ENCODE measurements around the gene SPINK14.
A peak's percentile ranks its signal among the peaks of the same experiment; 100 is the strongest.

The SPINK14 gene

GRCh38 chr5:148168246-148168645 lies at the start of gene SPINK14:
TSS of gene SPINK14 (plus strand) at chr5:148168546. CDS start at chr5:148169733, 1,187 bp downstream.
- DNase-seq, result no peak

DNA sequence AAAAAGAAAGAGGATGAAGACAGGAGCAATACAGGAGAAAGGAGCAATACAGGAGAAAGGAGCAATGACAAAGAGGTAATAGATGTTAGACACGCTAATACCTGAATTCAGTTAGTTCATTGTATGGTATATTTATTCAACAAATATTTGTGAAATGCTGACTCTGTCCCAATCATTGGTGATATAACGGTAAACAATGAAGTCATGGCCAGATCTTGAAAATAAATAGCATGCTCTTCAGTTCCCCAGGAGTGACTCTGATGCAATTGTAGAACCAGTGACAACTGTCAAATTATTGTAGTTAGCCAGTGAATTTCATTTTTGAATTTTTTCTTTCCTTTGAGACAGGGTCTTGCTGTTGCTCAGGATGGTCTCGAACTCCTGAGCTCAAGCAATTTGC lies 48.0 kb upstream of the SPINK14 start:
- DNase-seq, result no peak

- DNase-seq, result no peak
Measured at GRCh38 chr5:148125641-148126040, 42.7 kb upstream of the SPINK14 start.

GRCh38 chr5:148135091-148136048 lies 33.0 kb upstream of the SPINK14 start:
- DNase-seq, result no peak

DNA sequence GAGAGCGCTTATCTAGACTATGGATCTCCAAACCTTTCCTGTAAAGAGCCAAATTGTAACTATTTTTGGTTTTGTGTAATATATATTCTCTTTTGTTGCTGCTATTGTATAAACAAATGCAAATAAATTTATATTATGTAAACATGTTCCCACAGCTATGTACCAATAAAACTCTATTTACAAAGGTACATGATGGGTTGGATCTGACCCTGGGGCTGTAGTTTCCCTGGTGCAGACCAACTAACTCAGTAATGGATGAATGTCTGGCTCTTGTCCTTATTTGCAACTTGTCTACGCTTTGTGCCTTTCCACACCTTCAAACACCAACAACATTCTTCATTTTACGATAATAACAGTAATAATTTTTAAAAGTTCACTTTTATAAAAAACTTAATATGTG lies 27.5 kb upstream of the SPINK14 start:
- DNase-seq, result no peak

- no peak for DNase-seq
Measured at GRCh38 chr5:148141645-148142044, 26.7 kb upstream of the SPINK14 start.

DNA sequence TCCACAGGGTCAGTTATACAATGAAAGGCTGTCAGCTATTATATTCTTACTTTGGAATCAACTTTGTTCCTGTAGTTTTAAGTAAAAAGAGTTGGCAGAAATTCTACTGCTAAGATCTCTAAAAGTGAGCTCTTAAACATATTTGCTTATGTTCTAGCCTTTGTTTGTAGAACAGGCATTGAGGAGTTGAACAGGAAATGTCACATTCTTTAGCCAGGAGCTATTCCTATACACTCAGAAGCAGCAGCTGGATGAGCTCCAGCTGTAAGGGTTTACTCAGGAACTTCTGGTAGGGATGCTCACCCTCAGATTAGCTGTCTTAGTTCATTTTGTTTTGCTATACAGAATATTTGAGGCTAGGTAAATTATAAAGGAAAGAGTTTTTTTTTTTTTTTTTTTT lies 22.4 kb upstream of the SPINK14 start:
- peak in 1 of 2 experiments; percentile 13 for DNase-seq

- DNase-seq, result no peak
Measured at GRCh38 chr5:148146487-148146886, 21.9 kb upstream of the SPINK14 start.

GRCh38 chr5:148147415-148147814 lies 20.9 kb upstream of the SPINK14 start:
- no peak for DNase-seq

DNA sequence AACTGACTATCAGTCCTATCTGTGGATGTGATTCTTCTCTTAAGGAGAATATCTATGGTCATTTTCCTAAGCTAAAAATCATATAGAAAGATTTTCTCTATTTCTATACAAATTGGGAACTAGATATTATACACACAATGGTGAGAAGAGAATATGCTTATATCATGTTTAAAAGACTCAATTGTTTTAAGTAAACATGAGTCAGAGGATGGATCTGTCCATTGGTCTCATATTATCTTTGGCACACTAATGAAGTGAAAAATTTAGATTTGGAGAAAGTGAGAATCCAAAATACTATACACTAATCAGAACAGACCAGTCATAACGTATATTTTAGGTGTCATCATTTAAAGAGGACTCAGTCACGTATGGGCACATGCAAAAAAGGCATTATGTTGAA lies 16.5 kb upstream of the SPINK14 start:
- no peak for DNase-seq

GRCh38 chr5:148152781-148153180 lies 15.6 kb upstream of the SPINK14 start:
- DNase-seq, result no peak

- no peak for DNase-seq
Measured at GRCh38 chr5:148156609-148157008, 11.7 kb upstream of the SPINK14 start.

DNA sequence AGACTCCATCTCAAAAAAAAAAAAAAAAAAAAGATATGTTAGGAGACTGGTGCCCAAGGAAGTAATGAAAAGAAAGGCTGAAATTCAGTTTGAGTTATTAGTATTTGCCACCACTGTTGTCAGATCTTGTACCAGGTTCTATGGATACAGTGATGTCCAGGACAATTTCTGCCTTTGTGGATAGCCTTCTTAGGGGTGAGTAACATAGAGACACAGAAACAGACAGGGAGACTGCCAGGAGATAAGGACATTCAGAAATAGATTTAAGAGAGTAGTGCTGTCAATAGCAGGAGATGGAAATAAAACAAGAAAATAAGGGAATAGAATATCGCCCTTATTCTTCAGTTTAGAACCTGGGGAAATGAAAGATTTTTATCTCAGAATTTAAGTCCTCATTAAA lies 6.3 kb upstream of the SPINK14 start:
- no peak for DNase-seq

DNA sequence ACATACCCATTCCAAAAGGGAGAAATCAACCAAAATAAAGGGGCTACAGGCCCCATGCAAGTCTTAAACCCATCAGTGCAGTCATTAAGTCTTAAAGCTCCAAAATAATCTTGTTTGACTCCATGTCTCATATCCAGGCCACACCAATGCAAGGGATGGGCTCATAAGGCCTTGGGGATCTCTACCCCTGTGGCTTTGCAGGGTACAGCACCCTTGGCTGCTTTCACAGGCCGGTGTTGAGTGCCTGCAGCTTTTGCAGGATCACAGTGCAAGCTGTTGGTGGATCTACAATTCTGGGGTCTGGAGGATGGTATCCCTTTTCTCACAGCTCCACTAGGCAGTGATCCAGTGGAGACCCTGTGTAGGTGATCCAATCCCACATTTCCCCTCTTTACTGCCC lies 5.0 kb upstream of the SPINK14 start:
- DNase-seq, result no peak

GRCh38 chr5:148166550-148167283 lies 1.6 kb upstream of the SPINK14 start:
- DNase-seq, result no peak

- no peak for DNase-seq
Measured at GRCh38 chr5:148172377-148172776, 4.0 kb downstream of the SPINK14 start.

GRCh38 chr5:148176480-148176879 lies 8.1 kb downstream of the SPINK14 start:
- DNase-seq, result no peak

DNA sequence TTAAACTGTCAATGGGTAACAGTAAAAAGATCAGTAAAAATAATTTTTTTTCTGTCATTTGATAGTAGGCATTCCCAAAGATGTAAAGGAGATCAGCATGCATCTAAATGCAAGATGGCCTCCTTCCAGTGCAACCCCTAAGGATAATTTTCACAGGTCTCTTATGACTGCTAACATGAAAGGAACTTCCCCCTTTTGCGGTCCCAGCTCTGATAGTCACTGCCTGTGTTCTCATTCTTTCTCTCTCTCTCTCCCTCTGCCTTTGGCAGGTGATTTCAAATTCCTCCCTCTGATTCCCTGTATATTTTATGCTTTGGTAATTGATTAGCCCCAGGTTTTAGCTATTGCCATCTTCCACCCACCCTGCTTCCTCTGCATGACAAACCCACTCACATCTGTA lies 8.9 kb downstream of the SPINK14 start:
- DNase-seq, result no peak

- DNase-seq, result peak; percentile 13 to 58
Measured at GRCh38 chr5:148179234-148179824, 11.0 kb downstream of the SPINK14 start.

GRCh38 chr5:148186248-148187003 lies 18.1 kb downstream of the SPINK14 start:
- peak in 1 of 2 experiments; percentile 17 for DNase-seq

DNA sequence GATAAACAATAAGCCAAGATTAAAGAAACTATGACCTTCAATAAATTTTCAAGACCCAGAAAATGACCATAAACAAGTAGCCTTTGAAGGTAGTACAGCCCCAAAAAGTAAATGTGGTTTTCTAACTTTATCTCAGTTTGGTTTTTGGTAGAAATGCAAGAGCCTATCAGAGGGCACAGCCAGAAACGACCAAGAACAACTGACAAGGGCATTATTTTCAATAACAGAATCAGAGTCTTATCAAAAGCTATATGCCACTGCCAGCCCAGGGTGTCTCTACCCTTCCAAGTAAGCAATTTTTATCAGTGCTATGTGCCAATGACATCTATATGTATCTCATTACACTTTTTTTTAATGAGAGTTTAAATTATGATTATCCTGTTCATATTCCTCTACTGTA lies 22.7 kb downstream of the SPINK14 start:
- no peak for DNase-seq

GRCh38 chr5:148193202-148193601 lies 24.9 kb downstream of the SPINK14 start:
- no peak for DNase-seq

GRCh38 chr5:148201151-148201550 lies 32.8 kb downstream of the SPINK14 start:
- DNase-seq, result no peak

Measured in SW 1271 (cell line).